GM21423 (cell line): ENCODE measurements around the gene IGFLR1.

Experiments
- ATAC-seq: cut with Tn5 transposase; IDR thresholded peaks from one replicate; pipeline ENCODE4 v1.9.1; 2021; ENCODE audit warnings: mild to moderate bottlenecking, moderate library complexity; ENCODE audit not compliant: unreplicated experiment

IGFLR1 gene

GRCh38 chr19:35740423-35741202, 1.6 kb downstream of the IGFLR1 start:
- ATAC-seq, result peak; percentile 50

- ATAC-seq, result peak; percentile 8
Measured at GRCh38 chr19:35740108-35740422, 2.2 kb downstream of the IGFLR1 start.

- no peak for ATAC-seq
Measured at GRCh38 chr19:35739275-35740107, 2.8 kb downstream of the IGFLR1 start.

- ATAC-seq, result no peak
Measured at GRCh38 chr19:35738887-35739229, 3.4 kb downstream of the IGFLR1 start.

- no peak for ATAC-seq
Measured at GRCh38 chr19:35738021-35738886, 4.0 kb downstream of the IGFLR1 start.

GRCh38 chr19:35736913-35737886, 5.1 kb downstream of the IGFLR1 start:
- no peak for ATAC-seq

GRCh38 chr19:35734889-35735288, 7.4 kb downstream of the IGFLR1 start:
- no peak for ATAC-seq

- ATAC-seq, result no peak
Measured at GRCh38 chr19:35734273-35734672, 8.0 kb downstream of the IGFLR1 start.

GRCh38 chr19:35733180-35734125, 8.8 kb downstream of the IGFLR1 start:
- ATAC-seq, result no peak

GRCh38 chr19:35732540-35733179, 9.6 kb downstream of the IGFLR1 start:
- ATAC-seq, result no peak

GRCh38 chr19:35731779-35732405, 10.4 kb downstream of the IGFLR1 start:
- ATAC-seq, result no peak

GRCh38 chr19:35731353-35731752, 10.9 kb downstream of the IGFLR1 start:
- no peak for ATAC-seq

GRCh38 chr19:35730326-35730725, 11.9 kb downstream of the IGFLR1 start:
- no peak for ATAC-seq

- no peak for ATAC-seq
Measured at GRCh38 chr19:35729763-35730162, 12.5 kb downstream of the IGFLR1 start.

- ATAC-seq, result no peak
Measured at GRCh38 chr19:35729021-35729420, 13.2 kb downstream of the IGFLR1 start.

- no peak for ATAC-seq
Measured at GRCh38 chr19:35727956-35728706, 14.1 kb downstream of the IGFLR1 start.
